ENCODE measurements around the gene EDN2.

EDN2 gene

GRCh38 chr1:41437011-41437355 is 47.5 kb downstream of the EDN2 start:
- no peak for DNase-seq (ENCODE audit: low read depth)

- DNase-seq (ENCODE audit: low read depth), result no peak
These were observed 48.0 kb downstream of the EDN2 start for GRCh38 chr1:41436281-41437010.

- DNase-seq (ENCODE audit: low read depth), result no peak
These were observed 48.8 kb downstream of the EDN2 start for GRCh38 chr1:41435570-41436178.

- no peak for DNase-seq (ENCODE audit: low read depth)
These were observed 49.6 kb downstream of the EDN2 start for GRCh38 chr1:41434748-41435449.

DNA sequence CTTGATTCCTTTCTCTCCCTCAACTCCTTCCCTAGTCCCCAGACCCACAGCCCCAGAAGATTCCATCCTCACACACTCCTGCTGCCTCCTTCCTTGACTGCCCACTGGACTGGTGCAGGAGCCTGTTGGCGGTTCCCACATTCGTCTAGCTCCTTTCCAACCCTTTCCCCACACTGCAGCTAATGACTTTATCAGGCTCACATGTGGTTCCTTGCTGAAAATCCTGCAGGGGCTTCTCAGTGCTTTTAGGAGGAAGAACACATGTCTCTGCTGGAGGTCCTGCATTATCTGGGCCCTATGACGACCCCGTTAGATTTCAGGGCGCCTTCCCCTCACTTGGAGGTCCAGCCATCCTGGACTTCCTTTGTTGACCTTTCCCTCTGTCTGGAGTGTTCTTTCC is 50.2 kb downstream of the EDN2 start:
- no peak for DNase-seq (ENCODE audit: low read depth)

- no peak for DNase-seq (ENCODE audit: low read depth)
These were observed 51.0 kb downstream of the EDN2 start for GRCh38 chr1:41433501-41433900.

DNA sequence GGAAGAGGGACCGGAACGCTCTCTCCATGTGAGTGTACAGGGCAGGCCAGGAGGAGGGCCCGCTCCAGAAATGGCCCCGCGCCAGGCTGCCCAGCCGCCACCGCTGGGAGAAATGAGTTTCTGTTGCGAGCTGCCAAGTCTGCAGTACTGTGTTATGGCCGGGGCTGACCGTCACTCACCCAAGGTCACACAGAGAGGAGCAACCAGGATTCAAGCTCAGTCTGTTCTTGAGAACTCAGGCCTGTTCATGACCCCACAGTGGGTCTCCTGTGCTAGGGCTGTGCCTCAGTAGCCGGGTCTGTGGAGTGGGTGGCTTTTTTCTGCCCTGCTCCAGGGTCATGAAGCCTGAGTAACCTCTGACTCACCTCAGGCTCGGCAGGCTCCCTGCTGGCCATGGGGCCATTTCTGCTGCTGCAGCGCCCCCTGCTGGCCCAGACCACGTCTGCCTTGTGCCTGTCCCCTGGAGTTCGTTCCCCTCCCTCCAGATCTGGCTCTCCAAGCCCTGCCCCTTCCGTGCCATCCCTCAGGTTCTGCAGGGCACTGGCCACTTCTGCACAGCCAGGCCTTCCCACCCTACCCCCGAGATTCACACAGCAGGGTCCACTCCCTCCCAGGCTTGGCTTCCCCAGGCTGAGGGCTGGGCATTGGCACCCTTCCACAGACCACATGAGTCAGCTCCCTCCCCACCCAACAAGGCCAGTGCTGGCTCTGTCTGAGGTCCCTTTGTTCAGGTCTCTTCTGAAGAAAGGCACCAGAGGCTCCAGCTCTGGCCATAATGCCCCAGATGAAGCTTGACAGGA is 51.8 kb downstream of the EDN2 start:
- peak; percentile 72 for DNase-seq (ENCODE audit: low read depth)

- DNase-seq (ENCODE audit: low read depth), result no peak
These were observed 52.8 kb downstream of the EDN2 start for GRCh38 chr1:41431490-41432350.

GRCh38 chr1:41430582-41430981 is 53.9 kb downstream of the EDN2 start:
- no peak for DNase-seq (ENCODE audit: low read depth)

DNA sequence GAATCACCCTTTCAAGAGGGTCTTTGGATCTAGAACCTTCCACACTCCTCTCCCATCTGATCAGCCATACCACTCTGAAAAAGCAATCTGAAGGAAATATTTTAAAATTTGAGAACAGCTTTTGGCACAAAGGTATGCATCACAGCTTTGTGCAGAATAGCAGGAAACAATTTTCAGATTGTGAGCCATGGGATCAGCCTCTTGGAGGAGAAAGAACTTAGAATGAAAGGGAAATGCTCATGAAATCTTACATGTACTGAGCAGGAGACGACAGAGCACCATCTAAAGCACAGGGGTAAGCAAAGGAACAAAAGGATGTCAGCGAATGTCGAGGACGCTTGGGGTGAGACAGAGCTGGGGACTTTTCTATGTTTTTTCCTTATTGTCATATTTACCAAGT is 54.4 kb downstream of the EDN2 start:
- no peak for DNase-seq (ENCODE audit: low read depth)

GRCh38 chr1:41429641-41430035 is 54.8 kb downstream of the EDN2 start:
- DNase-seq (ENCODE audit: low read depth), result no peak
